NCI-H2196 treated with DMSO at 0.1 percent for 48 hours (cell line): ENCODE data around the gene DNM3.

ENCODE experiments used
- DNase-seq: peaks from one replicate; lab custom pipeline; 2025; ENCODE audit not compliant: unreplicated experiment; lab: John Stamatoyannopoulos, UW

DNM3 gene

DNA sequence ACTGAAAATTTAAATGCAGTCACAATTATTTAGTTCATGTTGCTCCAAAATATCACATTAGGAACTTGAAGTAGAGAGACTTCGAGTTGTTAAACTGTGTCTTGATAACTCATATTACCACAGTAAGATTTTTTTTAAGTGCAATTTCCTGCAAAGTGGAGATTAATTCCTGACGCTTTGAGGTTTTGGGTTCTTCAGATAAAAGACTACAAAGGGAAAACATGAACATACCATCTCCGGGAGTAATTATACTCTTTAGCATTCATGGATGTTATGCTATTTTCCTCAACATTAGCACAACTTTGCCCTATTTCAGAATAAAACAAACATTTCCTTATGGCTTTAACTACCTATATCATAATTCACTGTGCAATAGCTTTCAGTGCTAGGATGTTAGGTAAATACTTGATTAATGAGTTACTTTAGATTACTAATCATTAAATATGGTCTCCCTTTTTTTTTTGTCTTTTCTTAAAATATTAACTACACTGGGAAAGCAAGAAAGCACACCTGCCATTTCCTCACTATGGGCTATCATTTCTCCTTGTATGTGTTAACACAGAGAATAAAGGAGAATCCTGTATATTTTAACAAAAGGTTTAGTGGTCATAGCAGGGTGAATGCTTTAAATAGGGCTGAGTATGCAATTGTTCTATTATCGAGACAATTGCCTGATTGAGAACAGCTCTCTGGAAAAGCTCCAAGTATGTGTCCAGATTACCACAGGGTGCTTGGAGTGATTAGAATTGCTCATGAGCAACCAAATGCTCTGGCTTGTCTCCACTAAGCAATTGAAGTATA lies 326.7 kb downstream of the DNM3 start:
- no peak for DNase-seq

GRCh38 chr1:172168597-172168872 lies 327.2 kb downstream of the DNM3 start:
- DNase-seq, result no peak

- DNase-seq, result no peak
Observed at GRCh38 chr1:172169836-172170235, 328.5 kb downstream of the DNM3 start.

DNA sequence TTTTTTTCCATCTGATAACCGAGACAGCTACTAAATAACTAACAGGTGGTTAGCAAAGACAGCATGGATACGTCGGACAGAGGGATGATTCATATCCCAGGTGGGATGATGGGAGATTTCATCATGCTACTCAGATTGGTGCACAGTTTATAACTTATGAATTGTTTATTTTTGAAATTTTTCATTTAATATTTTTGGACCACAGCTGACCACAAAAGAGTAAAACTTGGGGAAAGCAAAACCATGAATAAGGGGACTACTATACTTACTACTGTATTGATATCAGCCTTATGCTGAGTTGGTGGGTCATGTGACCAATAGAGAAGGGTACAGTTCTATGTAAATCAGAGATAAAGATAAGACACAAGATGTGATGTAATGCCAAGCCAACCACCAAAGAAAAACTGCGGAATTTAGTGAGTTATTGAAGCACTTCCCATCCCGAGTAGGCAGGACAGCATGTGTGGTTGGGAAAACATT lies 331.1 kb downstream of the DNM3 start:
- DNase-seq, result no peak

DNA sequence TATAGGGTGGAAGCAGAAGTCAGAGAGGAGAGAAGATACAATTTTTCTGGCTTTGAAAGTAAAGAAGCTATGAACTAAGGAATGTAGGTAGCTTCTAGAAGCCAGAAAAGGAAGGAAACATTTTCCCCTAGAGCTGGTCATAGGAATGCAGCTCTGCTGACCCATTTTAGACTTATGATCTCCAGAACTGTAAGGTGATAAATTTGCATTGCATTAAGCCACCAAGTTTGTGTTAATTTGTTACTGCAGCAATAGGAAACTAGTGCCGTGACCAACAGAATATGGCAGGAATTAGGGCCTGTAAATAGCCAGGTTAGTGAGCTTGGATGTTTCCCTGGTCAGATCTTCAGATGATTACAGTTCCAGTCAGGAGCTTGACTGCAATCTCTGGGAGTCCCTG lies 334.9 kb downstream of the DNM3 start:
- DNase-seq, result no peak

GRCh38 chr1:172177849-172178248 lies 336.6 kb downstream of the DNM3 start:
- no peak for DNase-seq

- no peak for DNase-seq
Observed at GRCh38 chr1:172178886-172179285, 337.6 kb downstream of the DNM3 start.

DNA sequence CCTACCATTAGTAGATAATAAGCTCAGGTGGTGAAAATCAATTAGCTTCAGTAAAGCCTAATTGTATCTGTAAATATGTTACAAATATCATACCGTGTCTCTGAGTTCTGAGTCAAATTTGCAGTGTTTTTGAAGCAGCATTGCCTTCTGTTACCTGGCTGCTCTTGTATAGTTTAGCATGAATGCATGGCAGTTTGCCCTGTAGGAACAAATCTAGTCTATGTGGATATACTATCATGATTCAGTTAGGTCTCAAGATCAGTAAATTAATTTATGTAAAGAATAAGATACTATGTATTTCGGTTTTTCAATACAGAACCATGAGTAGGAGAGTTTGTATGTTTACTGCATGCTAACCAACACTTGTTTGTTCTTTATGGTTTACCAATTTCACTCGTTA lies 338.6 kb downstream of the DNM3 start:
- DNase-seq, result no peak

DNA sequence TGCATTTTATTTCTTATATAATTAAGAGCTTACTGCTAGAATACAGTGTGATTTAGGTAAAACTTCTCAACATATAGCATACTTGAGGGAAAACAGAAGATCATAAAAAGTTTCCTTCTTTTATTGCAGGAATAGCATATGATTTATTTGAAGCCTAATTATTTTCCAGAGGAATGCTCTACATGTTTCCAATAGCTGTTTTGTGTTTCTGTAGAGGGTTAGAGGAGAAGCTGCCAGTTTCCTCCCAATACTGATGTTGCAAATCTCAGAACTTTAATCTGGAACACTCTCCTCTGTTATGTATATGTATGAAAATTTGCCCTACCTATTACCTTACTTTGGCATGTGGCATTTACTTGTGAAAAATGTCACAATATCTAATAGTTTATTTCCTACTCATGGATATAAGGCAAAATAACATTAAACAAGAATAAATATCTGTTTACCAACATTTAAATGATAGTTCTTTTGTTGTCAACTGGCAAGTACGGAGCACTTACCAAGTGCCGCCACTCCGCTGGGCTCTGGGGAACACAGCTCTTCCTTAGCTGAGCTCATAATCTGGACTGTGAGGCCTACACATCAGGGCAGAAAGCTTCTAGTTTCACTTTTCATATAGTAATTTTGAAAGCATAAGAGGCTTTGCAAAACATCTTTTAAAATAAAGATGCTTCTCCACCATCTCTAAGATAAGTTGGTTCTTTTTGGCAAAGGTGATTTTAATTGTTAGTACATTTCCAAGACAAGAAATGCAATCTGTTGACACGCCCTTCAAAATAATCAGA lies 339.4 kb downstream of the DNM3 start:
- no peak for DNase-seq

- no peak for DNase-seq
Observed at GRCh38 chr1:172184506-172185191, 343.4 kb downstream of the DNM3 start.

- DNase-seq, result no peak
Observed at GRCh38 chr1:172185211-172185610, 343.9 kb downstream of the DNM3 start.

GRCh38 chr1:172185996-172186395 lies 344.7 kb downstream of the DNM3 start:
- DNase-seq, result no peak

DNA sequence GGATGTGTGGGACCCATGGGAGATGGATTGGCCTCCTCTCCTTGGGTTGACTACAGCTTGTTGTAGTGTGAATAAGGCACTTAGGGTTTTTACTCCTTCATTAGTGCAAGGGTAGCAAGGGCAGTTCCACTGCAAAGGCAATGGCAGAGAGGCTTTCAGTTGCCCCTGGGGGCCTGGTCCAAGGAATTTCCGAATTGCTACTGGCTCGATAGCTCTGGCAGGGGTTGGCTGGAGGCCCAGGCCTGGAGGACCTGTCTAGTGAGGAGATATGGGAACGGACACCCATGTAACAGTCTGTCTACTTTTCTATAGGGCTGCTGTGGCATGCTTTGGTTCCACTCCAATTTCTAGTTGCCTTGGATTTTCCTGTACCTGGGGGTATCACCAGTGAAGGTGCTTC lies 360.3 kb downstream of the DNM3 start:
- no peak for DNase-seq

DNA sequence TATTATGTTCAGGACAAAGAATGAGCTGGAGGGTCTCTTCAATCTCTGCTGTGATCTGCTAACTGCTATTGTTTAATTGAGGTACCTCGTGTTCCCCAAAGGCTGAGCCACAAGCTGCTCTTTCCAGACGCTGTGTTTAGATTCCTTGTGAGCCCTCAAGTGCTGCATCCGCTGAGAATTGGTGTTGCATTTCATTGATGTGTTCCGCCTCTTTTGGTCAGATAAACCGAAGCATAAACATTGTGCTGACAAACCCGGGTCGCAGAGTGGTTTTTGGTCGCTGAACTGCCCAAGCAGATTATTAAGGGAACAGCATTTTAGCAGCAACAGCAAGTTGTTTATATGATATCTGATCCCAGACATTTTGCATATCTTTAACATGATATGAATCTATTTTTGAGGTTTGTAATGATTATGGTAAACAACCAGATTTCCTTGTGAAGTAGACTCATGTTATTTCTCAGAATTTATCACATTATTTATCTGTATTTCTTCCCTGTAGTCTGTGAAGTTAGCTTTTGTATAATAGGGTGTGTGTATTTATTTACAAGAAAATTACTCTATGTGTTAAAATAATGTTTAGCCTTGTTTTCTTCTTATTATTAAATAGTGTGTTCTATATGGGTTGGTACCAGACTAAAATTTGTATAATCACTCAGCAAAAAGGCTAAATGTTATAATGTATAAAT lies 362.0 kb downstream of the DNM3 start:
- DNase-seq, result no peak

DNA sequence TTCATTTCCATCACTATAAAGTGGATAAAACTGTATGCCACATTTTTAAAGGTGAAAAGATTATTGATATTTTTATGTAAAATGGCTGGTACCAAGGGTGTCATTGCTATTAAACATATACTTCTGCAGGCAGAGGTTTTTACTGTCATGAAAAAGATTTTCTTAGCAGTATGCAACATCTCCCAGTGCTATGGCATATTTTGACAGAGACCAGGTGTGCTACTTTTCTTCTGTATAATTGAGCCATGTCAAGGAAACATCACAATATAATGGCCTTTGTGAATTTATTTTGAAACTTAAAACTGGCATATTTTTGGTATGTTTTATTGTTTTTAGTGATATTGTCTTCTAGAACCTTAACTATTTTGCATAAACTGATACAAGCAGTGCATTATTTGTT lies 362.6 kb downstream of the DNM3 start:
- no peak for DNase-seq

DNA sequence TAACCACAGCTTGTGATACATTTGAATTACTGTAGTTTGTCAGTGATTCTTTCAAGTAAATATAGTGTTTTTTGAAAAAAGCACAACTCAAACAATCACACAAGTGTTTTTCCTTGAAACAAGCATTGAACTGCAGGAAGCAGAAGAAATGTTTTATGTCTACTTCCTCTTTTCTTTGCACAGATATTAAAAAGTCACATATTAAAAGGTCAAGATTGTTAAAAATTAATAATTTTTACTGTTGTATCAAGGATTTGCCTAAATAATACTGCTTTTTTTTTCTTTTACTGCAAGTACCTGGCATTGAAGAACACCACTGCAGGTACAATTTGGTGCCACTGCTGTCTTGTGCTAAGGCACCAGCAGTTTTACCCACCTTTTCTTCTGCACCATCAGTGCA lies 365.0 kb downstream of the DNM3 start:
- no peak for DNase-seq

DNA sequence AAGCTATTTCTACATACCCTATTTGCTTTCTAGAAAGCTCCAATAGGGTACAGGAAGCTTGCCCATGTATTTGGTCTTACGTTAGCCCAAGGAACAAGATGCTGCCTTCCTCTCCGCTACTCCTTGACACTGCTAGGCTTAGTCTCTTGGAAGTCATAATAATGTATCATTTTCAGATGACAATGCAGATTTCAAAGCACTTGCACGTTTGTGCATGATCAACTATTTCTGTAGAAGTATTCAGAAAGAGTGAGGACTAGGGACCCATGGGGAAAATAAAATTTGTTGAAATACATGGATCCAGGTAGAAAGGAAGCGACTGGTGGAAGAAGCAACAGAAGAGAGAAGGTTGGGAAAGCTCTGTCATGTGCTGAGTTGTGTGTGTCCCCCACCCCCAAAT lies 367.3 kb downstream of the DNM3 start:
- no peak for DNase-seq

DNA sequence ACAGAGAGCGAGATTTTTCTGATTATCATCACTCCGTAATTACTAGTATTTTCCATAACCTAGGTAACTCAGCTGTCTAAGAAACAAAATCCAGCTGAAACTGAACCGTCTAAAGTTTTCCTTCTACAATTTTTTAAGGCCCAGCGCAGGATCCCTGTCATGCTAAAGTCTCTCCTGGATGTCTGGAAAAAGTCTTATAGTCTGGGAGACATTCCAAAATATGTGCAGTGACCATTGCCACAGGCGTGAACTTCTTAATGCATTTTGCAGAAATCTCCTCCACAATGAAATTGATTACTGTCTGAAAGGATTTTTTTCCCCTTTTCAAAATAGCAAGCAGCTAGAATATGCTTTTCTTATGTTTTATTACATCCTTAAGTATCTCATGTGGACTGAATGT lies 369.9 kb downstream of the DNM3 start:
- DNase-seq, result no peak

DNA sequence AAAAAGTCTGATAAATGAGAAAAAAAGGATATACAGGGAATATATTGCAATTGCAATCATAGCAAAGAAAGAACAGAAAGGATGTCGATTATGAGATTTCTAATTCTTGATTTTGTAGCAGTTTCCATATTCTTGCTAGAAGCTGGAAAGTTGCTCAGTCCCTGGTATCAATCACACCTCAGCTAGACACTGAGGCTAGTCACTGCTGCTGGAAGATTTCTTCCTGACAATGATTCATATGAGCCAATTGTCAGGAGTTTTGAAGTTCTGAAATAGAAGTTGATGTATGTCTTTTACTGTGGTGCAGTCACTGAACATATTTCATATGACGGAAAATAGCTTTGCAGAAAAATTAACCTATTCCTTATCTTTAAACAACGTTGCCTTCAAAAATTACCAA lies 370.8 kb downstream of the DNM3 start:
- no peak for DNase-seq

- no peak for DNase-seq
Observed at GRCh38 chr1:172215006-172215405, 373.7 kb downstream of the DNM3 start.

DNA sequence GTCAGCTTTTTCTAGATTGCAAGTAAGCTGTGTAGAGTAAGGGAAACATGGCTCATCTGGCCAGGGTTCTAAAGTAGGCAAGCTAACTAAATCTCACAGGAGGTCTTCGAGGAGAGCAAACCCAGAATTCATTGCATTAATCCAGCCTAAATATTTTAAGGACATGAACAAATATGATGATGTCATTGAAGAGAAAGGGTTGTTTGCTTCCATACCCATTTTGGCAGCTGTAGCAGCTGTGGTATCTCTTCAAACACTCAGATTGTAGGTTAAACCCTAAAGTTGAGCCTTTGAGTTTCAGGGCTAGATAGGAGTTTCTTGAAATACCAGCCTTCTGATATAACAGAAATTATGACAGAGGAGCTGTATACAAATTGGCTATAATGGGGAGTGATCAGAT lies 378.7 kb downstream of the DNM3 start:
- DNase-seq, result no peak
